Stomach (tissue), 9 donors: ENCODE results near the gene VOPP1. TPM values are rescaled to one million over a fixed set of nuclear protein-coding genes. Genes with fewer than 3 reads are reported as not detected.

Experiments
- DNase-seq, 2 donors: peaks; one replicate each; pipeline versions ENCODE4 v3.0.0 to v3.0.0-alpha.2; 2013 to 2019
- H3K27ac ChIP-seq, 5 donors: fragments of 200-600 bp in 4 of 5; sonication (generic) in 4 of 5; one replicate each; pipeline ENCODE4 v1.5.1; 2013 to 2019; ENCODE audit warnings: mild to moderate bottlenecking in 1 of 5, moderate library complexity in 1 of 5
- H3K27me3 ChIP-seq, 3 donors: fragments of 200-600 bp; sonication (generic); one replicate each; pipeline ENCODE4 v1.5.1; 2017 to 2019; ENCODE audit warnings: mixed run types in 1 of 3
- H3K36me3 ChIP-seq, 4 donors: fragments of 200-600 bp; sonication (generic); 1 replicate in 3 of 4; 2 replicates in 1 of 4; pipeline ENCODE4 v1.5.1; 2016 to 2019
- H3K4me1 ChIP-seq, 4 donors: fragments of 200-600 bp; sonication (generic); one replicate each; pipeline ENCODE4 v1.5.1; 2016 to 2019
- H3K4me3 ChIP-seq, 4 donors: fragments of 200-600 bp; sonication (generic) in 3 of 4; one replicate each; pipeline ENCODE4 v1.5.1; 2016 to 2019; ENCODE audit warnings: mild to moderate bottlenecking in 1 of 4
- H3K9me3 ChIP-seq, 4 donors: fragments of 200-600 bp; sonication (generic); one replicate each; pipeline ENCODE4 v1.5.1; 2016 to 2019
- CTCF ChIP-seq, 7 experiments: fragments of 450-650 bp in 4 of 7; fragments of 200-600 bp in 3 of 7; sonication (generic) in 3 of 7; IDR thresholded peaks; one replicate each; pipeline ENCODE4 v1.5.1; 2016 to 2019; ENCODE audit warnings: antibody characterized with exemption in 7 of 7, control low read depth in 2 of 7, mild to moderate bottlenecking in 1 of 7
- EP300 ChIP-seq: sonication (generic); formaldehyde crosslinking; IDR thresholded peaks from one replicate; pipeline ENCODE4 v1.6.1; 2017; ENCODE audit warnings: antibody characterized with exemption
- POLR2A ChIP-seq, 4 donors: fragments of 450-650 bp; IDR thresholded peaks; one replicate each; pipeline ENCODE4 v1.6.1; 2016; ENCODE audit warnings: antibody characterized with exemption in 4 of 4, control low read depth in 2 of 4, mild to moderate bottlenecking in 1 of 4, moderate library complexity in 1 of 4
- POLR2AphosphoS5 ChIP-seq, 3 donors: sonication (generic); formaldehyde crosslinking; IDR thresholded peaks; one replicate each; pipeline ENCODE4 v1.6.1; 2016; ENCODE audit warnings: antibody characterized with exemption in 3 of 3
- WGBS, 5 donors: extraction: QIAGEN DNeasy Blood & Tissue Kit in 3 of 5; methylation state at CpG; one replicate each; pipeline versions ENCODE4 v1.1.5 to v1.1.7; 2013 to 2018; 5-methylcytosine and 5-hydroxymethylcytosine counted together
- intact Hi-C: fragments of 100-400 bp; cut with DNase I; formaldehyde crosslinking; loops from one replicate; pipeline ENCODE4 v1.15.1; 2023; ENCODE audit warnings: low total_unique reads
- polyA plus RNA-seq, 3 donors: library from polyadenylated mRNA; stranded (reverse); fragments of 200-250 nt; gene quantifications; one replicate each; pipeline ENCODE4 v1.2.3, GENCODE V29; 2013
- total RNA-seq, 5 donors: library from RNA; depleted of rRNA; stranded (reverse); fragments of >200 nt; gene quantifications; one replicate each; pipeline versions ENCODE4 v1.1.0 to v1.2.3, GENCODE V29; 2014 to 2016
- donor health status: healthy with polysubstance abuse.
- donor health status: Bipolar disorder and iron deficiency.
- donor health status: healthy.

The VOPP1 gene
- total and polyA plus RNA-seq, 8 donors = 14.0 to 117 (median 37.0) TPM

- H3K4me3 ChIP-seq = no peak overlapping the region
- H3K9me3 ChIP-seq = no peaks in the 10 kb centered on the region
- TF ChIP-seq EP300 (no peak), POLR2A (IDR thresholded peaks at IDR 0.05) (no peak), CTCF (IDR thresholded peaks at IDR 0.05) (no peak), POLR2AphosphoS5 (IDR thresholded peaks at IDR 0.05) (no peak)
- H3K36me3 ChIP-seq = no peaks in the 10 kb centered on the region
- H3K27ac ChIP-seq = no peak overlapping the region
- 60 to 72% (median 66%) methylated on average over 10 of the region's 10 CpGs for WGBS, 5 donors
- H3K4me1 ChIP-seq = peaks cover 0 to 5% (median 0%) of the 10 kb centered on the region in 4 donors
- H3K27me3 ChIP-seq = no peaks in the 10 kb centered on the region
- DNase-seq = no peak
- intact Hi-C loops = no loop called here
Measured at GRCh38 chr7:55439627-55440026, 132.7 kb downstream of the VOPP1 start.

GRCh38 chr7:55438757-55439525, 133.4 kb downstream of the VOPP1 start:
- Histone ChIP-seq H3K27me3 (no peaks in the 10 kb centered on the region), H3K36me3 (no peaks in the 10 kb centered on the region), H3K27ac (no peak overlapping the region), H3K9me3 (no peaks in the 10 kb centered on the region), H3K4me3 (no peak overlapping the region), H3K4me1 (peaks cover 0 to 5% (median 0%) of the 10 kb centered on the region in 4 donors)
- no peak for TF ChIP-seq CTCF (IDR thresholded peaks at IDR 0.05)
- no peak for TF ChIP-seq POLR2AphosphoS5 (IDR thresholded peaks at IDR 0.05)
- TF ChIP-seq POLR2A (IDR thresholded peaks at IDR 0.05) = no peak
- no peak for TF ChIP-seq EP300
- peak in 1 of 2 donors; percentile 72 for DNase-seq
- intact Hi-C loops = no loop called here
- WGBS, 5 donors = 41 to 55% (median 45%) methylated on average over 18 to 19 of the region's 19 CpGs

- peaks cover 0 to 7% (median 2%) of the 10 kb centered on the region in 4 donors for H3K4me1 ChIP-seq
- no peaks in the 10 kb centered on the region for H3K36me3 ChIP-seq
- TF ChIP-seq EP300 = no peak
- TF ChIP-seq POLR2AphosphoS5 (IDR thresholded peaks at IDR 0.05) = no peak
- no peak for TF ChIP-seq POLR2A (IDR thresholded peaks at IDR 0.05)
- TF ChIP-seq CTCF (IDR thresholded peaks at IDR 0.05) = no peak
- intact Hi-C loops = no loop called here
- H3K9me3 ChIP-seq = no peaks in the 10 kb centered on the region
- no peaks in the 10 kb centered on the region for H3K27me3 ChIP-seq
- 70 to 86% (median 80%) methylated on average over 13 of the region's 13 CpGs for WGBS, 5 donors
- H3K27ac ChIP-seq = no peak overlapping the region
- no peak for DNase-seq
- H3K4me3 ChIP-seq = no peak overlapping the region
Measured at GRCh38 chr7:55438085-55438756, 134.1 kb downstream of the VOPP1 start.

GRCh38 chr7:55437375-55437774, 134.9 kb downstream of the VOPP1 start:
- Histone ChIP-seq H3K4me1 (peaks cover 7 to 15% (median 10%) of the 10 kb centered on the region in 4 donors), H3K4me3 (no peak overlapping the region), H3K9me3 (no peaks in the 10 kb centered on the region), H3K27ac (no peak overlapping the region), H3K36me3 (no peaks in the 10 kb centered on the region), H3K27me3 (no peaks in the 10 kb centered on the region)
- TF ChIP-seq POLR2A (IDR thresholded peaks at IDR 0.05) = no peak
- TF ChIP-seq CTCF (IDR thresholded peaks at IDR 0.05) = no peak
- WGBS, 5 donors = 69 to 100% (median 98%) methylated on average over 1 of the region's 1 CpG
- no peak for DNase-seq
- intact Hi-C loops = no loop called here
